Mesenteric fat pad (tissue), 1 donor: Measurements from ENCODE around the gene DENND4B. TPM values are rescaled to one million over a fixed set of nuclear protein-coding genes. Genes with fewer than 3 reads are reported as not detected.

ENCODE experiments used
- DNase-seq: peaks from one replicate; pipeline ENCODE4 v3.0.0-alpha.2; 2020; ENCODE audit warnings: low spot score
- total RNA-seq: library from RNA; stranded (reverse); fragmentation: NEBNext Ultra II Directional; extraction: Animal tissue kit (Norgen Biotek cat#: 25700); gene quantifications from one replicate; pipeline ENCODE4 v1.2.1, GENCODE V29; 2021
- donor health status: DM: yes; HTN: yes; CAD: no.

The DENND4B gene
- total RNA-seq, 1 donor from 2014 or later: 67.5 TPM

DNA sequence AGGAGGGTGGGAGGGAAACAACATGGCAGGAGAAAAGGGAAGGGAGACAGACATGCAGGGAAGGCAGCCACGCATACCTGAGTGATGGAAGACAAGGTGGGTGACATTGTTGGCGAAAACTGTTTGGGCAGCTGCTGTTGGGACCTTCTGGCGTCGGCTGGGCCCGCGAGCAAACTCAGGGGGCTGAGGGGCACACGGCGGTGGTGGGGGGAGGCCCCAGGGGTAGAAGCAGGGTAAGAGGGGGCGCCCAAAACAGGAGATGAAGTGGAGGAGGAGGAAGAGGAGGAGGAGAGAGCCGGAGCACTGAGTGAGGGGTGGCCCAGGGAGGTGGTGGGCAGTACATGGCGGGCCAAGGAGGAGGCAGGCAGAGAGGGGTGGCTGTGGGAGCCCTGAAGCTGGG is 4.7 kb upstream of the DENND4B start:
- DNase-seq: no peak

DNA sequence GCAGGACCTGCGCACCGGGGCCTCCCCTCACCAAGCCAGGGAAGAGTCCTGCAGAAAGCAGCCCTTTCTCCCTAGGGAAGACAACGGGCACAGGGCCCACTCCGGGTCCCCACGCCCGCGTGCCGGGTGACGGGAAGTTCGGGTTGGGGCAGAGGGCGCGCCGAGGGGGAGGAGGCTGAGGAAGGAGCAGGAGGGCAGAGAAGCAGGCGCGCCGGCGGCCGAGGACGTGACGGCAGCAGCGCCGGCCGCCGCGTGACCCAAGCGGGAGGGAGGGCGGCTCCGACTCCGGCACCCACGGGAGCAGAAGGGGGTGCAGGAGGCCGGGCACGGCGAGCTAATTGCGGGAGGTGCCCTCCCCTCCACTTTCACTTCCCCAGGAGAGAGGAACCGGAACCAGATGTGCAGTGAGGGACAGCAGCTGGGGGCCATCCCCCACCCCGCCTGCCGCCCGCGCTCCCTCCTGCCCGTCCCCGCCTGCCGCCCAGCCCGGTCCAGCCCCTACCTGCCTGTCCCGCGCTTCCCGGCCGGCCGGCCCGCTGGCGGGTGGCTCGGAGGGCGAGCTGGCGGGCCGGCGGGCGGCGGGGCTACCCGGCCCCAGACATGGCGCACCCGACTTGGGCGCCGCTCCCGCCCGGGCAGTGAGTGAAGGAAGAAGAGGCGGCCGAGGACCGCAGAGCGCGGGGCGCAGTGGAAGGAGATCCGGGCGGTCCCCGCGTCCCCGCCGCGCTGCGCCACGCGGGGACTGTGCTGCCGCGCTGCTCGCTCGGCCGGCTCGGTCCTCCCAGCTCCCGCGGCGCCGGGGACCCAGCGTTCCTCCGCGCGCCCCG is 510 bp downstream of the DENND4B start:
- peak; percentile 97 for DNase-seq

DNA sequence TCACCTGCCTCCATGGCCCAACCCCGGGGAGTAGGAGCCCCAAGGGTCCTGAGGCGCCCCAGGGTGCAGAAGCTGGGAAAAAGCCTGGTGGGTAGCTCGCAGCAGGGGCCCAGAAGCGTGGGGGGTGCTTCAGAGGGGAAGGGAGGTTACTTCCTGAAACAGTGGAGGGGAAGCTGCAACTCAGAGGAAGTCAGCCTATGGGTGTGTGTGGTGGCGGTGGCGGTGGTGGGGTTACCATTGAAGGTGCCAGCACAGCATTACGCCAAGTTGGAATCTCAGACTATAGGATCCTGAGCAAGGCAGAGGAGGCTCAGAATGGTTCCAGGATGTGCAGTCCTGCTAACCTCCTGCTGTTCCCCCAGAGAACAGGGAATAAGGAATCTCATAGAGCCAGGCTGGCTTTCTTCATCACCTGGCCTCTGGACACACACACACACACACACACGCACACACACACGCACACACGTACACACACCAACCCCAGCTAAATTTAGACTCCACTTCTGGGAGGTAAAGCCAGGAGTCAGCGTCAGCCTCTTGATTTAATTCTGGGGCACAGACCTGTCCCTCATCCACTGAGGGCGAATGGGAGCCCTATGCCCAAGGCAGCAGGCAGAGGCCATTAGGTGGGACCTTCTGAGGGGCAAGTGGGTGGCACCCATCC is 1.3 kb downstream of the DENND4B start:
- DNase-seq: no peak

DNA sequence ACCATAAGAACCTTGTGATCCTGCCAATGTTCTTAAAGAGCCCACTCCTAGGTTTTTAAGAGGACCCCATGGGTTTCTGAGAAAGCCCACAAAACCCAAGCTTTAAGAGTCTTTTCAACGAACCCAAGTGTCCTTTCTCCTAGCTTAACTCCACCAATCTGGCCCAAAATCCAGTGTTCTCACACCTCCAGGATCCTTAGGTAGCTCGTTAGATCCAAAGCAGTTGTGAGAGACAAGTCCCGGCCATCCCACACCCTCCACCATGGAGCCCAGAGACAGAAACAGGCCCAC is 1.7 kb downstream of the DENND4B start:
- no peak for DNase-seq

DNA sequence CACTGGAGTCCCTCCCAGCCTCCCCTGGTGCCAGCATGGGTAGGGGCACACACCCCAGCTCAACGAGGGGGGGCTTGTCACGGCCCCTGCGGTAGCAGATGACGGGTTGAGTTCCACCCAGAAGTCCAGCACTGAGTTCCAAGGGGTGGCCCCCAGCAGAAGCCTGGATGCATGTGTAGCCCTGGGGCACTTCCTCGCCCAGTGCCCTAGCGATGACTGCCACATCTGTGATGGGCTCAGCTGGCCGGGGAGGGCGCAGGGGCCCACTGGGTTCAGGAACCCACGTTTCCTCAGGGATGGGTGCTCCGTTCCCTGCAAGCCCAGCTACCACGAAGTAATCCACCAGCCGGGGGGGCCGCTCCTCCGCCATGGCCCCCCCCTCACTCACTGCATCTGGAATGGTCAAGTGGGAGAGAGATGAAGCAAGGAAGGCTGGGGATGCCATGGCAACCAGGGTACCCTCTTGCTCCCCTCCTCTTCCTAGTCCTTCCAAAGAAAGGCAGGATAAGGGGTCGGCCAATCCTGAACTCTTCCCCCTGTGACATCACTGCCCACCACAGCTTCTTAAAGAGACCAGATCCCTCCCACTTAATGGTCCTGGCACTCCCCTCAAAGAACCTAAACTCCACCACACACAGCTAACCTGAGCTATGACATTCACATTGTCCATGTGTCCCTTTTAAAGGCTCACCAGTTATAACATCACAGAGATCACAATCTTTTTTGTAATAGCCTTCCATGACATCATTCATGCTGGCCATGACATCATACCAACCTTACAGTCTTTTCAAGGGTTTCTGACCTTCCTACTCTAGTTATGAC is 2.3 kb downstream of the DENND4B start:
- DNase-seq: no peak

DNA sequence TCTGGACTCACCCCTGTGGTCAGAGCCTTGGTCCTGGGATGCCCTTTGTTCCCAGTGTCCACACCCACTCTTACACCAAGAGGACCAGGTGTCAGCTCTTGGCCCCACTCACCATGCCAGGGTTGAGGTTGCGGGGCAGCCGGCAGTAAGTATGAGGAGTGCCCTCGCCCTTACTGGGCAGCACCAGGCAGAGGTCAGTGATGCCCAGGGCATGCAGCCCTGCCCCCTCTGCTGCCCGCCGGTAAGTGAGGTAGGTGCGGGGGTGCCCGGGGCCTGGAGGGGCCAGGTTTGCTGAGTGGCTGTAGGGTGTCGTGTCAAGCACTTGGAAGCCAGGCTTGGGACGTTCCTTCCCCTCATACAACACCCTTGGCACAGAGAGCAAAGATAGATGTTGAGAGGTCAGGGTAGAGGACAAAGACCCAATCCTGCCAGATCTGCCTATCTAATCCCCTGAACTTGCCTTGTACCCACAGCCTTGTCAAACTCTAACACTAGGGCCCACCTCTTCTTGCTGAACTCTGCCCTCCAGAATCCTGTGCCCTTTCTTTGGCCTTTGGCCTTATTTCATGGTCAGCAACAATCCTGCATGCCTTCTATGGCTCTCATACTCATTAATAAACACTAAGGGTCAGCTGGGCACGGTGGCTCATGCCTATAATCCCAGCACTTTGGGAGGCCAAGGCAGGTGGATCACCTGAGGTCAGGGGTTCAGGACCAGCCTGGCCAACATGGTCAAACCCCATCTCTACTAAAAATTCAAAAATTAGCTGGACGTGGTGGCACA is 3.6 kb downstream of the DENND4B start:
- no peak for DNase-seq

DNA sequence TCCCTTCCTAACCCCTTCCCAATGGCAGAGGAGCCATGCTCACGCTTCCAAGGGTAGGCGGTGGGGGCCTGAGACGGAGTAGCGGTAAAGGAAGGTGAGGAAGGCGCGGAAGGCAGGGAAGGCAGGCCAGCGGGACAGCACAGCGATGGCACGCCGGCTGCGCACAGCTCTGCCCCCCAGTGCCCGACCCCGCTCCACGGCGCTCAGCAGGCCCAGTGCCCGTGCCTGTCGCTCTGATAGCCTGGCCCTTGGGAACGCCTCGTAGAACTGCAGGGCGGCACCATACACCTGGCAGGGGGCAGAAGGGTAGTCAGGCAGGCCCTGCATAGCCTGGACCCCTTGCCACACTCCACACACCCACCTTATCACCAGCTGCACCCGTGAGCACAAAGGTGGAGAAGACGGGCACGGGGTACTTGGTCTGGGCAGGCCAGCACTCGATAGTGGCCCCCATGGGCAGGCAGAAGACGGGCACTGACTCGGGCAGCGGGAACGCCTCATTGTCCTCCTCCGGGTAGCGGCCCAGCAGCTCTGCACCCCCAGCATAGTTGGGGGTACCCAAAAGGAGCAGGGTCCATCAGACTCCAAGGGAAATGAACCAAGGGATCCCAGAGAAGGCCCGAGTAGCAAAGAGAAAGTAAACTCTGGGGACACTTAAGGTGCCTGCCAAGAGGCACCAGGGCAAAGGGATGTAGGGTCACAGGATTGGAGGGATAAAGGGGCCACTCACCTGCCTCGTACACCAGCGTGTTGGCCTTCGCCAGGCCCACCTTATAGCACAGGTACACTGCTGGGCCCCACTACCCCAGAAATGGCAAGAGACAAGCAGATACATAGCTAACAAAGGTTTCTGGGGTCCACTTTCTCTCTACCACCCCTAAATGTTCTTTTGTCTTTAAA is 4.4 kb downstream of the DENND4B start:
- no peak for DNase-seq

DNA sequence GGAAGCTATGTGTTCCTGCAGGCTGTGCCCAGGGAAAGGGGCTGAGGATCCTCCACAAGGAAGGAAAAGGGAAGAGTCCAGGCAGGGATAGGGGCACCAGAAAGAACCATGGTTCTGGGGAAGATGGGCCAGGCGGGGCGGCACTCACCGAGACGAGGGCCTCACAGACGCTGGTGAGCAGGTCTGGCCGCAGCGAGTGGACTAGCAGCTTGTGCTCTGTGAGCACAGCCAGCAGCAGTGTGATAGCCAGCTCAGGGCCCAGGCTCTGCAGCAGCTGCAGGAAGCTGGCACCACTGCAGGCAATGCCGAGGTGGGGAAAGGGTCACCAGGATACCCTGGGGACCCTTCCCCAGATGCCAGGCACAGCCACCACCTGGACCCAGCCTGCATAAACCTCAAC is 5.8 kb downstream of the DENND4B start:
- no peak for DNase-seq

DNA sequence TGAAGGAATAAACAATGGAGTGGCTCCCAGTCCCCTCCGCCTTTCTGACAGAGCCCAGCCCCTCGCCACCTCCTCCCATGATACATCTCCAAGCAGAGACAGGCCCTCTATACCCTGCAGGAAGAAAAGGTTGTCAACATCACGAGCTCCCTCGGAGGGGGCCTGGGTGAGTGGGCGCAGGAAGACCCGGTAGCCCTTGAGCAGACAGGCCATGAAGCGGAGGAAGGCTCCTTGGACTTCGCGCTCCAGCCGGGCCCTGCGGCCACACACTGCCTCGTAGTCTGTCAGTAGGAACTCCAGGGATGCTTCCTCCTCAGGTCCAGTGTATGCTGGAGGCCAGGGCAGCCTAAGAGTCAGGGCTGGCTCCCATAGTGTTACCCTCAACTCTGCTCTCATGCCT is 7.0 kb downstream of the DENND4B start:
- DNase-seq: no peak

DNA sequence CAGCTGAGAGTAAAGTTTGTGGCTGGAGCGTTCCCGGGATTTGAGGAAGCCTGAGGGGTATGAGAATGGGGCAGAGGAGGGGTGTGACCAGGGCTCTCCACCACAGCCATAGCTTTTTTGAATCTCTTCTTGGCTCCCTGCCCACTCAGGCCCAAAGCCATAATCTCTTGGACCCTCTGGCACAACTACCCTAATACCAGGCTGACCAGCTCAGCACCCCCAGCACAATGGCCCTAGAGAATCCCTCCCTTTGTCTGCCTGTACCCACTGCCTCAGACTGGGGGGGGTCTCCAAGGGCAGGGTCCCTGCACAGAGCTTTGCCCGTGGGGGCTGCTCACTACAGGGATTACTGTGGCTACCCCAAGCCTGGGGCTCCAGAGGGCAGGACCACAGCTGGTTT is 7.5 kb downstream of the DENND4B start:
- no peak for DNase-seq

DNA sequence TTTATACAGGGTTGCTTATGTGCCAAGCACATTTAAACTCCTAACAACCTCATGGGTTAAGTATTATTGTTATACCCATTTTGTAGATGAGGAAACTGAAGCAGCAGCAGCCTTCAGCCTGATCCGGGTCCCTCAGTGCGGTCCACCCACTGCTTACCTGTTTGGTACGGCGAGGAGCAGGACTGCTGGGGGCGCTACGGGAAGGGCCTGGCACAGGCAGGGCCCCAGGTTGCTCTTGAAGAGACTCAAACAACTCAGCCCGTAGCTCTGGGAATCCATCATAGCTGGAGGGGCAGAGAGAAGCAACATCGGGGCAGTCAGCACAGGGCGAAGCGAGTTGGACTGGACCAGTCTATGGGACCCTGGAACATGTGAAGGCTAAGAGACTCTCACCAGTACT is 9.2 kb downstream of the DENND4B start:
- DNase-seq: no peak

DNA sequence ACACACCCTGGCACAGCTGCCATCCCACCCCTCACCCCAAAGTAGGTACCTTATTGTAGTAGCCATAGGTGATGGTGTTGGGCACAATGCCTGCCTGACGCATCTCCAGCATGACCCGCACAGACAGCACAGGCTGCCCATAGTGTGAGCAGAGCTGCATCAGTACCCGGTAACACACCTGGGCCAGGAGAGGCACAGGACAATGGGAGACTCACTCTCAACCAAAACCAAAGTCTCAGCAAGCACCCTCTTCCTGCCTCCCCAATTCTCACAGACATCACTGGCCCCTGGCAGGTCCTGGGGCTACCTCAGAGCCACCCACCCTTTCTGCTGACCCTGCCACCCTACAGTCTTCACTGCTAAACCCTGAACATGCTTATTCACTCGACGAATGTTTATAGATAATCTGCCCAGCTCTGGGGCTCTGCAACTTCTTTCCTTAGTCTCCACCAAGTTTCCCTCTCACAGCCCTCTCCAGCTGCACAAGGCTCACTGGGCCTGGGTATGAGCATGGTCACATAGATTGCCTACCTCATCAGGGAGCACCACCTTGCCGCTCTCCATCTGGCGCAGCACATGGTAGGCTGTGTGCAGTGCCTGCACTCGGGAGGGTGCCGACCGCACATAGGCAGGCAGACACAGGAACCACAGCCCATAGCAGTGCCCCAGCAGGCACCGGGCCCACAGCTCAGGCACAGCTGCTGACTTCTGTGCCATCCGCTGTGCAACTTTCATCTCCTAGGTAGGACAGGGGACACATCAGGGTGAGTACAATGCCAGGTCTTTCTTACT is 10.3 kb downstream of the DENND4B start:
- DNase-seq: no peak

DNA sequence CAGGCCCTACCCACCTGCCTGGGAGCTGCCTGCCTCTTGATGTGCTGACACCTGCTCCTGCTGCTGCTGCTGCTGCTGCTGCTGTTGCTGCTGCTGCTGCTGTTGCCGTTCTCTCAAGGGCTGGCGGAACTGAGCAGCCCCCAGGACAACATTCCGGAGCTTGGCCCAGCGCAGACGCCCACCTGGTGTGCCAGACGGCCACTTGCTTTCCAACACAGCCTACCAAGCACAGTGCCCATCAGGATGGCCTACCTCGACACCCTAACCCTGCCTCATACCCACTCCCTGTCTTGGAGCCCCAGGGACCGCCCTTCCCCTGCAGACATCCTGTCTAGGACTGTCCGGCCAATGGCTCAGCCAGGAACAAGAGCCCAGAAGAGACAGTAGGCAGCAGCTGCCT is 11.8 kb downstream of the DENND4B start:
- DNase-seq: peak; percentile 82

DNA sequence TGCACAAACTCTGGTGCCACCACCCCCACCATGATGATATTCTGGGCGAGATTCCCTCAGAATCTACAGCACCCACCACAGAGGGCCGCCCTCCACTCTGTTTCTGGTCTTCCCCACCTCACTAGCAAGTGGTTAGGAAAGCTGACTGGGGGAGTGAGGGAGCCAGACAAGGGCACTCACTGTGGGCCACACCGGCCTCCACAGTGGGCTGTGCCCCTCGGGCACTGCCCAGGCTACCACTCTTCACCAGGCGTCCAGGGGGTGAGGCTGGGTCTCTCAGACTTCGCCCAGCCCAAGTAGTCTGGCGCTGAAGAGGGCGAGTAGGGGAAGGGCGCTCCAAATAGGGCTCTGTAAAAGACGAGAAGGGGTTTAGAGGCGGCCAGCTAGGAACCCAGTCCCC is 12.6 kb downstream of the DENND4B start:
- peak; percentile 39 for DNase-seq

DNA sequence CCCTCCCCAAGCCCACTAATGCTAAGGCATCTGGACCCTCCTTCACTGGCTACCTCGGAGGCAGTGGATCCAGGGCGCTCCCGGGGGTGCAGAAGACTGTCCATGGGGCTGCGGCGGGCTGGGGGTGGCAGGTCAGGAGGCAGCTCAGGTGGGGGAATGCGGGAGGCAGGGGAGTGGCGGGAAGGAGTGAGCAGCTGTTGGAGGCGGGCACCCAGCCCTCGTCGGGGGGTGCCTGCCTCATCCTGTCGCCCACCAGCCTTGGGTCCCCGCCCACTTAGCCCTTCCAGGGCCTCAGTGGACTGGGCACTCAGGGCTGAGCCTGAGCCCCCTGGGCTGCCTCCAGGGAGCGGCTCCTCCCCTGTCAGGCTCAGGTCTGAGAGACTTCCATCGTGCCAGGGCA is 13.1 kb downstream of the DENND4B start:
- DNase-seq: no peak

DNA sequence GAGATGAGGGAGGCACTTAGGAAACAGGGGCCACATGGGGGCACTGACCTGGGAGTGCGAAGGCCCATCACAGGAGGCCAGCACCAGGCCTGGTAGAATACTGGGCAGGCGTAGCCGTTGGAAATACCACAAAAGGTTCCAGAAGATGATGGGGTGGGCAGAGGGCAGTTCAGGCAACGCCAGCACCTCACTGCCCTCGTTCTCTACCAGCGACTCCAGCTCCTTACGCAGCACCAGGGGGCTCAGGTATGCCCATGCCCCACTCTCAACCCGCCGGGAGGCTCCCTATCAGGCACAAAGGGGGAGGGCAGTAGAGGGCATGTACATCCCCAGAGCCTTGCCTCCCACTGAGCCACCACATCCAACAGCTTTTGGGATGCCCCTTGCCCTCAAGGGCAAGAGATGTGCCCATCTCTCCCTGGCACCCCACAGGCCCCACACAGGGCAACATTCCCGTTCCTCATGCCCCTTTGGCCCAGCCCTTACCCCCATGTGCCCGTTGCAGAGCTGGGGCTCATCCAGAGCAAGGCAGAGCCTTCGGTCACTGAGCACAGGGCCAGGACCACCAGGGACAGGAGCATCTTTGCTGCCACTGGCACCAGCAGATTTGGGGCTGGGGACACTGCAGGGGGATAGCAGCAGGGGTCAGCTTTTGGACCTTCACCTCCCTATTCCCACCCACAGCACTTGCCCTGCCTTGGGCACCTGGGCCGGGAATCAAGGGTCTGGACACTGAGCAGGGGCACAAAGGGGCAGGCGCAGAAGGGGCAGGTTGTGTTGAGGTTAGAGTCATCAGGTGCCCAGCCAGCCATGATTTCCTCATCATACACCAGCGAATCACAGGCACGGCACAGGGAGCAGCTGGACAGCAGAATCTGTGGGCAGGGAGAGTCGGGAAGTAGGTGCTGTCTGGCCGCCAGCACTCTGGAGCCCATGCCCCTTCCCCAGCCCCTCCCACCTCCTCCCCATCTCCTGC is 14.1 kb downstream of the DENND4B start:
- DNase-seq: no peak

DNA sequence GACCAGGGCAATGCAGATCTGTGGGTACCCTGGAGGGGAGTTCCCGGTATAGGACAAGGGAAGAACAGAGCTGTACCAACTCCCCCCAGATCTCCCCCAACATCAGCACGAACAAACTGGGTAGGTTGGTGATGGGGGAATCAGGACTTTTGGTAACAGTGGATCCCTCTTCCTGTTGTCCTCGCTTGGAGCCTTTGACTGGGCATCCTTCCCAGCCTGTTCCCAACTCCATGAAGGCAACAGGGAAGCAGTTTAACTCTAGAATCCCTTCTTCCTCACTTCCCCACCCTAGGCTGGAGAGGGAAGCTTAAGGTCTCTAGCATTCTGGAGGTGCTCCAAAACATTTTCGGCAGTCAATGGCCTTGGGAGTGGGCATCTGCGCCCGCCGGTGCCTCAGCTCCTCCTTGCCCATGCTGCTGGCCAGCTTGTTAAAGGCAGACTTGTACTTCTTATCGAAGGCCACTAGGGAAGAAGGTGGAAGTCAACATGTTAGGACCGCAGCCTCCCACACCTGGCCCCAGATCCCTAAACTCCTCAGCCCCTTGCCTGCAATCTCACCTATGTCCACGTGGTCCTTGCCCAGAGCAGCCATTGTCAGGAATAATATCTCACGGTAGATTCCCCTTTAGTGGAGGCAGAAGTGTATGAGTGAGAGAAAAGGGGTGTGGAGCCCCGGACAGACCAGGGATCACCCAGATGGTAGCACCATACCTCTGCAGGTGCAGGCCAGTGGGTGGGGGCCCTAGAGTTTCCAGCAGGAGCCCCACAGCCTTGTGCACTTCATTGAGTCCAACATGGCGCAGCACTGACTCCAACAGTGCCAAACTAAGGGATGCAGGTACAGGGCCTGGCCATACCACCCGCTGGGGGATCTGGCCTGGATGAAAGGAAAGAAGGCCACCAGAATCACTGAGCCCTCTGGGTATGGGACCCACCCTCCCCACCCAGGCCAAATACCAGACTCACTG is 16.3 kb downstream of the DENND4B start:
- peak; percentile 53 for DNase-seq
